ENCODE results near the gene OTUB1. TPM values are rescaled to one million over a fixed set of nuclear protein-coding genes. Genes with fewer than 3 reads are reported as not detected.

OTUB1 gene
- total and polyA plus RNA-seq, 2 of the 13 experiments (the other 11 are each of a cell fraction or from before 2014, with no cell fraction given) = 58.8 to 130 TPM

DNA sequence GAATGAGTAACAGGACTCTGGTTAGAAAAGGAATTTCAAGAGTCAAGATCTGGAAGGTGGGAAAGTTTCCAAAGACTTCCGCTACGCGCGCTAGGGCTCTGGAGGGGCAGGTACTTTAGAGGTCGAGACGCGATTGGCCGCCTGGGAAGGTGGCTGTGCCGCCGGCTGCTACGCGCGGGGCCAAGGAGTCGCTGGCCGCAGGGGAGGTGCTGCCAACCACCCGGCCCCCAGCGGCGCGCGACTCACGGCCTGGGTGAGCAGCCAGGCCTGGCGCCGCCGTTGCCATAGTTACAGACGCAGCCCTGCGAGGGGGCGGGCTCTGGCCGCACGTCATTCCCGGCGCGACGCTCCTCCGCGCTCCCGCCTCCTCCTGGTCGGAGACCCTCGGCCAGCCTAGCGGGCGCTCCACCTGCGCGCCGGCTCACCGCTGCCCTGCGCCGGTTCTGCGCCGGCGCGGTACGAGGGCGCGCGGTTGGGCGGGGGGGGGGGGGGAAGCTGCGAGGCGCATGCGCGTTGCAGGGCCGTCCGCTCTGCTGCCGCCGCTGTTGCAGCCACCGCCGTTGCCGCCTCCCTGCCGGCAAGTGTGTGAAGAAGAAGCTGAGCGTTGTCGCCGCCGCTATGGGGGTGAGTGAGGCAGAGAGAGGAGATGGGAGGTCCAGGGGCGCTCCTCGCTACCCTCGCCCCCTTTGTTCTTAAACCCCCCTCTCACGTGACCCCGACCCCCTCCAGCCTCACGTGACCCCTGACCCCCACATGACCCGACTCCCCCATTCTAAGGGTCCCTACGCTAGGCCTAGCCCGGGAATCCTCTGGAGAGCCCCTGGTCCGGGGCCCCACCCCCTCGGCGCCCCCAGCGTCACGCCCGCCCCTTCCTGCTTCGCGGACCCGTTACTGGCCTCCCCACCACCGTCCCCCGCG is 47.5 kb upstream of the OTUB1 start, which contains the start of gene NAA40 (continued):
- no peak for TF ChIP-seq ZNF781 (CRISPR knock-in tag; IDR thresholded peaks at IDR 0.05; ENCODE audit: borderline replicate concordance, not compliant biosample characterization)
- TF ChIP-seq, protein P1, sequence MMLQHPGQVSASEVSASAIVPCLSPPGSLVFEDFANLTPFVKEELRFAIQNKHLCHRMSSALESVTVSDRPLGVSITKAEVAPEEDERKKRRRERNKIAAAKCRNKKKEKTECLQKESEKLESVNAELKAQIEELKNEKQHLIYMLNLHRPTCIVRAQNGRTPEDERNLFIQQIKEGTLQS (CRISPR knock-in tag; IDR thresholded peaks at IDR 0.05) = no peak
- TF ChIP-seq, protein P2, sequence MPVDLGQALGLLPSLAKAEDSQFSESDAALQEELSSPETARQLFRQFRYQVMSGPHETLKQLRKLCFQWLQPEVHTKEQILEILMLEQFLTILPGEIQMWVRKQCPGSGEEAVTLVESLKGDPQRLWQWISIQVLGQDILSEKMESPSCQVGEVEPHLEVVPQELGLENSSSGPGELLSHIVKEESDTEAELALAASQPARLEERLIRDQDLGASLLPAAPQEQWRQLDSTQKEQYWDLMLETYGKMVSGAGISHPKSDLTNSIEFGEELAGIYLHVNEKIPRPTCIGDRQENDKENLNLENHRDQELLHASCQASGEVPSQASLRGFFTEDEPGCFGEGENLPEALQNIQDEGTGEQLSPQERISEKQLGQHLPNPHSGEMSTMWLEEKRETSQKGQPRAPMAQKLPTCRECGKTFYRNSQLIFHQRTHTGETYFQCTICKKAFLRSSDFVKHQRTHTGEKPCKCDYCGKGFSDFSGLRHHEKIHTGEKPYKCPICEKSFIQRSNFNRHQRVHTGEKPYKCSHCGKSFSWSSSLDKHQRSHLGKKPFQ (CRISPR knock-in tag; IDR thresholded peaks at IDR 0.05; ENCODE audit: insufficient replicate concordance) = no peak
- TF ChIP-seq NAIF1 (CRISPR knock-in tag; IDR thresholded peaks at IDR 0.05; ENCODE audit: borderline replicate concordance) = no peak
- TF ChIP-seq CHD2 (IDR thresholded peaks at IDR 0.05; ENCODE audit: low read depth, low read length) = no peak
- TF ChIP-seq FOSL1 (CRISPR knock-in tag; IDR thresholded peaks at IDR 0.05; ENCODE audit: borderline replicate concordance) = no peak
- no peak for TF ChIP-seq TOE1 (CRISPR knock-in tag; IDR thresholded peaks at IDR 0.05)
- TF ChIP-seq, protein P3, sequence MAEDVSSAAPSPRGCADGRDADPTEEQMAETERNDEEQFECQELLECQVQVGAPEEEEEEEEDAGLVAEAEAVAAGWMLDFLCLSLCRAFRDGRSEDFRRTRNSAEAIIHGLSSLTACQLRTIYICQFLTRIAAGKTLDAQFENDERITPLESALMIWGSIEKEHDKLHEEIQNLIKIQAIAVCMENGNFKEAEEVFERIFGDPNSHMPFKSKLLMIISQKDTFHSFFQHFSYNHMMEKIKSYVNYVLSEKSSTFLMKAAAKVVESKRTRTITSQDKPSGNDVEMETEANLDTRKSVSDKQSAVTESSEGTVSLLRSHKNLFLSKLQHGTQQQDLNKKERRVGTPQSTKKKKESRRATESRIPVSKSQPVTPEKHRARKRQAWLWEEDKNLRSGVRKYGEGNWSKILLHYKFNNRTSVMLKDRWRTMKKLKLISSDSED (CRISPR knock-in tag; IDR thresholded peaks at IDR 0.05) = no peak
- TF ChIP-seq, protein P4, sequence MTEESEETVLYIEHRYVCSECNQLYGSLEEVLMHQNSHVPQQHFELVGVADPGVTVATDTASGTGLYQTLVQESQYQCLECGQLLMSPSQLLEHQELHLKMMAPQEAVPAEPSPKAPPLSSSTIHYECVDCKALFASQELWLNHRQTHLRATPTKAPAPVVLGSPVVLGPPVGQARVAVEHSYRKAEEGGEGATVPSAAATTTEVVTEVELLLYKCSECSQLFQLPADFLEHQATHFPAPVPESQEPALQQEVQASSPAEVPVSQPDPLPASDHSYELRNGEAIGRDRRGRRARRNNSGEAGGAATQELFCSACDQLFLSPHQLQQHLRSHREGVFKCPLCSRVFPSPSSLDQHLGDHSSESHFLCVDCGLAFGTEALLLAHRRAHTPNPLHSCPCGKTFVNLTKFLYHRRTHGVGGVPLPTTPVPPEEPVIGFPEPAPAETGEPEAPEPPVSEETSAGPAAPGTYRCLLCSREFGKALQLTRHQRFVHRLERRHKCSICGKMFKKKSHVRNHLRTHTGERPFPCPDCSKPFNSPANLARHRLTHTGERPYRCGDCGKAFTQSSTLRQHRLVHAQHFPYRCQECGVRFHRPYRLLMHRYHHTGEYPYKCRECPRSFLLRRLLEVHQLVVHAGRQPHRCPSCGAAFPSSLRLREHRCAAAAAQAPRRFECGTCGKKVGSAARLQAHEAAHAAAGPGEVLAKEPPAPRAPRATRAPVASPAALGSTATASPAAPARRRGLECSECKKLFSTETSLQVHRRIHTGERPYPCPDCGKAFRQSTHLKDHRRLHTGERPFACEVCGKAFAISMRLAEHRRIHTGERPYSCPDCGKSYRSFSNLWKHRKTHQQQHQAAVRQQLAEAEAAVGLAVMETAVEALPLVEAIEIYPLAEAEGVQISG (CRISPR knock-in tag; IDR thresholded peaks at IDR 0.05) = peak; percentile 63; the same call in 1 of the 2 replicates
- peak; percentile 17; the same call in 1 of the 2 replicates for TF ChIP-seq ZNF768 (CRISPR knock-in tag; IDR thresholded peaks at IDR 0.05)
- TF ChIP-seq HNRNPH1 (optimal IDR thresholded peaks at IDR 0.05; ENCODE audit: low read depth, low read length) = no peak
- no peak for TF ChIP-seq XRCC5 (optimal IDR thresholded peaks at IDR 0.05; ENCODE audit: low read length)
- TF ChIP-seq DNMT1 (CRISPR knock-in tag; IDR thresholded peaks at IDR 0.05) = no peak
